ENCODE data around the gene VPS37D. TPM values are rescaled to one million over a fixed set of nuclear protein-coding genes. Genes with fewer than 3 reads are reported as not detected.

Gene VPS37D
- total RNA-seq, 4 donors from 2014 or later: 2.5 to 7.1 (median 4.0) TPM

- no peak for DNase-seq (ENCODE audit: extremely low spot score)
- no peak for TF ChIP-seq CTCF (IDR thresholded peaks at IDR 0.05)
- TF ChIP-seq EP300 (IDR thresholded peaks at IDR 0.05): no peak
- TF ChIP-seq POLR2AphosphoS5 (IDR thresholded peaks at IDR 0.05): no peak
- TF ChIP-seq POLR2A (IDR thresholded peaks at IDR 0.05; ENCODE audit: low read depth): no peak
- peak overlapping the region in 1 of 4 donors; percentile 57 for H3K27ac ChIP-seq (replicated peaks in 1 of 4)
Measured at GRCh38 chr7:73668103-73668885, 663 bp downstream of the VPS37D start.

DNA sequence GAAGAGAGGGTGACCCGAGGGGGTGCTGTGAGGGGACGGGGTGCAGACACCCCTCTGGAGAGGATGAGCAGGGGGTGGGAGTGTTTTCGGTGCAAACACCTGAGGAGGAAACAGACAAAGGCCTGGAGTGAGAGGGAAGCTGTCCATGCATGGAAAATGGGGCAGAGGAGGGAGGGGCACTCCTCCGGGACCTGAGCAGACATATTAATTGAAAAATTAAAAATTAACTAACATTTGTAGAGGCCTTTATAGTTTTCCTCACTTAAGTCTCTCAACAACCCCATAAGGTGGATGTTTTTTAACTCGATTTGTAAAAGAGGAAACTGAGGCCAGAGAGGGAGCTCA lies 1.2 kb downstream of the VPS37D start:
- intact Hi-C loops (cut with DNase I): loop anchor here (10.0 kb wide), 1 partner anchor 56 kb away; no protein-coding TSS in a partner anchor
- 26% methylated on average over 5 of the region's 5 CpGs for WGBS
- TF ChIP-seq POLR2A (IDR thresholded peaks at IDR 0.05; ENCODE audit: low read depth): no peak
- TF ChIP-seq EP300 (IDR thresholded peaks at IDR 0.05): no peak
- no peak for TF ChIP-seq CTCF (IDR thresholded peaks at IDR 0.05)
- Histone ChIP-seq H3K9me3 (no peaks in the 10 kb centered on the region), H3K36me3 (no peaks in the 10 kb centered on the region), H3K27ac (replicated peaks in 1 of 4) (no peak overlapping the region), H3K27me3 (no peaks in the 10 kb centered on the region), H3K4me1 (peaks cover 10 to 31% (median 19%) of the 10 kb centered on the region in 4 donors), H3K4me3 (peak overlapping the region; percentile 64 to 91 (median 75))
- DNase-seq (ENCODE audit: extremely low spot score): no peak

More at GRCh38 chr7:73668103-73668885, 663 bp downstream of the VPS37D start:
- intact Hi-C loops (cut with DNase I): loop anchor here (10.0 kb wide), 1 partner anchor 57 kb away; no protein-coding TSS in a partner anchor
- WGBS: 3% methylated on average over 13 of the region's 52 CpGs
- Histone ChIP-seq H3K36me3 (no peaks in the 10 kb centered on the region), H3K9me3 (peaks cover 0 to 2% (median 0%) of the 10 kb centered on the region in 4 donors), H3K4me3 (peak overlapping the region; percentile 64 to 91 (median 75)), H3K27me3 (no peaks in the 10 kb centered on the region), H3K4me1 (peaks cover 10 to 31% (median 19%) of the 10 kb centered on the region in 4 donors)

DNA sequence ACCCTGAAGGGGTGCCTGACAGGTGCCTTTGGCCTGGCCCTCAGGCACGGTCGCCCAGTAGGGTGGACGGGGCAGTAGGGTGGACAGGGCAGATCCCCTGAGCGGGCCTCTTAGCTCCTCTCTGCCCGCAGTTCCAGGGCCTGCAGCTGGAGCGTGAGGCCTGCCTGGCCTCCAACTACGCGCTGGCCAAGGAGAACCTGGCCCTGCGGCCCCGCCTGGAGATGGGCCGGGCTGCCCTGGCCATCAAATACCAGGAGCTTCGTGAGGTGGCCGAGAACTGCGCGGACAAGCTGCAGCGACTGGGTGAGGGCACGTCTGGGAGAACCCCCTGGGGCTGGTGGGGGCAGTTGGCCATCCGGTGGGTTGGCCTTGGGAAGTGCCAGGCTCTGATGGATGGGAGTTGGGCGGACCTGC lies 1.7 kb downstream of the VPS37D start:
- H3K27ac ChIP-seq (replicated peaks in 1 of 4): no peak overlapping the region
- no peaks in the 10 kb centered on the region for H3K9me3 ChIP-seq
- no peak for DNase-seq (ENCODE audit: extremely low spot score)
- no peaks in the 10 kb centered on the region for H3K27me3 ChIP-seq
- 65% methylated on average over 12 of the region's 19 CpGs for WGBS
- no peak overlapping the region for H3K4me3 ChIP-seq
- intact Hi-C loops (cut with DNase I): loop anchor here (10.0 kb wide), 1 partner anchor 56 kb away; no protein-coding TSS in a partner anchor
- peaks cover 10 to 31% (median 19%) of the 10 kb centered on the region in 4 donors for H3K4me1 ChIP-seq
- no peaks in the 10 kb centered on the region for H3K36me3 ChIP-seq
- TF ChIP-seq POLR2A (IDR thresholded peaks at IDR 0.05; ENCODE audit: low read depth) (no peak), CTCF (IDR thresholded peaks at IDR 0.05) (no peak), POLR2AphosphoS5 (IDR thresholded peaks at IDR 0.05) (no peak), EP300 (IDR thresholded peaks at IDR 0.05) (no peak)

- H3K4me1 ChIP-seq: peaks cover 10 to 31% (median 19%) of the 10 kb centered on the region in 4 donors
- TF ChIP-seq POLR2A (IDR thresholded peaks at IDR 0.05; ENCODE audit: low read depth) (no peak), CTCF (IDR thresholded peaks at IDR 0.05) (no peak), EP300 (IDR thresholded peaks at IDR 0.05) (no peak), POLR2AphosphoS5 (IDR thresholded peaks at IDR 0.05) (no peak)
- intact Hi-C loops (cut with DNase I): loop anchor here (10.0 kb wide), 1 partner anchor 55 kb away; no protein-coding TSS in a partner anchor
- no peaks in the 10 kb centered on the region for H3K36me3 ChIP-seq
- H3K9me3 ChIP-seq: no peaks in the 10 kb centered on the region
- H3K27ac ChIP-seq (replicated peaks in 1 of 4): no peak overlapping the region
- H3K4me3 ChIP-seq: no peak overlapping the region
- WGBS: 72% methylated on average over 11 of the region's 12 CpGs
- DNase-seq (ENCODE audit: extremely low spot score): no peak
- H3K27me3 ChIP-seq: no peaks in the 10 kb centered on the region
Measured at GRCh38 chr7:73669858-73670385, 2.3 kb downstream of the VPS37D start.
